Psoas muscle (tissue), 8 donors: ENCODE measurements around the gene ATOH8. TPM values are rescaled to one million over a fixed set of nuclear protein-coding genes. Genes with fewer than 3 reads are reported as not detected.
A peak's percentile ranks its signal among the peaks of the same experiment; 100 is the strongest.

Experiments
- ATAC-seq, 4 donors: fragments of 200-7000 bp; cut with Tn5 transposase; one replicate each; pipeline ENCODE4 v1.9.1; 2020; ENCODE audit warnings: moderate library complexity in 3 of 4, mild to moderate bottlenecking in 2 of 4
- DNase-seq, 2 donors: peaks; one replicate each; pipeline ENCODE4 v3.0.0-alpha.2; 2020
- H3K27ac ChIP-seq: fragments of 200-600 bp; one replicate; pipeline ENCODE4 v1.8.0; 2022
- H3K27me3 ChIP-seq, 3 donors: fragments of 200-600 bp in 1 of 3; one replicate each; pipeline versions ENCODE4 v1.6.1 to v1.8.0; 2013 to 2022; ENCODE audit warnings: low read length in 2 of 3, mild to moderate bottlenecking in 2 of 3, moderate library complexity in 1 of 3; ENCODE audit not compliant: insufficient read depth in 3 of 3
- H3K36me3 ChIP-seq, 2 donors: fragments of 200-600 bp in 1 of 2; one replicate each; pipeline versions ENCODE4 v1.6.1 to v1.8.0; 2013 to 2022; ENCODE audit warnings: low read depth in 1 of 2, mild to moderate bottlenecking in 1 of 2, moderate library complexity in 1 of 2; ENCODE audit not compliant: insufficient read depth in 1 of 2
- H3K4me1 ChIP-seq: fragments of 200-600 bp; one replicate; pipeline ENCODE4 v1.8.0; 2022
- H3K4me3 ChIP-seq: fragments of 200-600 bp; one replicate; pipeline ENCODE4 v1.8.0; 2022; ENCODE audit warnings: mild to moderate bottlenecking
- H3K9me3 ChIP-seq: fragments of 200-600 bp; one replicate; pipeline ENCODE4 v1.8.0; 2022
- WGBS, 3 donors: extraction: QIAGEN DNeasy Blood & Tissue Kit; methylation state at CpG; one replicate each; pipeline versions ENCODE4 v1.1.6 to v1.1.7; 2013; 5-methylcytosine and 5-hydroxymethylcytosine counted together
- intact Hi-C, 2 donors: fragments of 100-400 bp; cut with DNase I; formaldehyde crosslinking; loops; one replicate each; pipeline versions ENCODE4 v1.11.0 to v1.14.2; 2022
- polyA plus RNA-seq, 3 donors: library from polyadenylated mRNA; stranded (reverse); fragments of 200-250 nt; gene quantifications; one replicate each; pipeline ENCODE4 v1.2.3, GENCODE V29; 2013
- total RNA-seq, 4 donors: library from RNA; stranded (reverse); fragmentation: NEBNext Ultra II Directional in 2 of 4; extraction: Animal tissue kit (Norgen Biotek cat#: 25700) in 2 of 4; gene quantifications; one replicate each; pipeline versions ENCODE4 v1.2.1 to v1.2.4, GENCODE V29; 2021 to 2023
- TF ChIP-seq, protein P1 (sequence below): fragments of 200-600 bp; IDR thresholded peaks from one replicate; pipeline ENCODE4 v1.8.0; 2022; ENCODE audit warnings: antibody characterized with exemption
- donor health status: healthy with polysubstance abuse.
- donor health status: DM: no; HTN: no; CAD: no; lungs with moderate emphysema.
- donor health status: Bipolar disorder and iron deficiency.
- donor health status: healthy.
- donor health status: DM: yes; HTN: yes; CAD: no.
- donor health status: DM: no; HTN: no; CAD: no.
- donor health status: DM: no; HTN: no; CAD: no.
- donor health status: DM: yes; HTN: yes; CAD: no.

ATOH8 gene
- total and polyA plus RNA-seq, 7 donors = 22.0 to 82.1 (median 59.4) TPM

DNA sequence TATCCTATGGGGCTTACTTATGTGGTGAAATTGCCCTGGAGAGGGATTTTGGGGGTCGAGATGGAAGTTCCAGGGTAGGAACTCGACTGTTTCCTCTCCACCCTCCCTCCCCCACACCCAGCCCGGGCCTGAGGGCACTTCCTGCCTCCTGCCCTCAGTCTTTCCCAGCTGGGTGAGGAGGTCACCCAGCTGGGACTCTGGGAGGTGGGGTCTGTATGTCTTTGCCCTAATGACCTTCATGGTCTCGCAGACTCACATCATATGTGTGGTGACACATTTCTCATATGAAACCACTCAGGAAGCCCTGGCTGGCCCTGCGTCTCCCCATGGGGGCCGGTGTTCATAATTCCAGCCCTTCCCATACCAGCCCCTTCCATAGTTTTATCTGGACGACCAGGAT, 12.4 kb downstream of the ATOH8 start:
- Histone ChIP-seq H3K27me3 (no peaks in the 10 kb centered on the region), H3K9me3 (no peaks in the 10 kb centered on the region), H3K27ac (no peak overlapping the region), H3K36me3 (peaks cover 0 to 34% of the 10 kb centered on the region in 2 donors), H3K4me3 (no peak overlapping the region), H3K4me1 (peaks cover 44% of the 10 kb centered on the region)
- TF ChIP-seq, protein P1, sequence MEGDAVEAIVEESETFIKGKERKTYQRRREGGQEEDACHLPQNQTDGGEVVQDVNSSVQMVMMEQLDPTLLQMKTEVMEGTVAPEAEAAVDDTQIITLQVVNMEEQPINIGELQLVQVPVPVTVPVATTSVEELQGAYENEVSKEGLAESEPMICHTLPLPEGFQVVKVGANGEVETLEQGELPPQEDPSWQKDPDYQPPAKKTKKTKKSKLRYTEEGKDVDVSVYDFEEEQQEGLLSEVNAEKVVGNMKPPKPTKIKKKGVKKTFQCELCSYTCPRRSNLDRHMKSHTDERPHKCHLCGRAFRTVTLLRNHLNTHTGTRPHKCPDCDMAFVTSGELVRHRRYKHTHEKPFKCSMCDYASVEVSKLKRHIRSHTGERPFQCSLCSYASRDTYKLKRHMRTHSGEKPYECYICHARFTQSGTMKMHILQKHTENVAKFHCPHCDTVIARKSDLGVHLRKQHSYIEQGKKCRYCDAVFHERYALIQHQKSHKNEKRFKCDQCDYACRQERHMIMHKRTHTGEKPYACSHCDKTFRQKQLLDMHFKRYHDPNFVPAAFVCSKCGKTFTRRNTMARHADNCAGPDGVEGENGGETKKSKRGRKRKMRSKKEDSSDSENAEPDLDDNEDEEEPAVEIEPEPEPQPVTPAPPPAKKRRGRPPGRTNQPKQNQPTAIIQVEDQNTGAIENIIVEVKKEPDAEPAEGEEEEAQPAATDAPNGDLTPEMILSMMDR = no peak
- WGBS, 3 donors = 64 to 74% (median 74%) methylated on average over 7 of the region's 7 CpGs
- ATAC-seq (no peak), DNase-seq (no peak)
- intact Hi-C loops = no loop called here

DNA sequence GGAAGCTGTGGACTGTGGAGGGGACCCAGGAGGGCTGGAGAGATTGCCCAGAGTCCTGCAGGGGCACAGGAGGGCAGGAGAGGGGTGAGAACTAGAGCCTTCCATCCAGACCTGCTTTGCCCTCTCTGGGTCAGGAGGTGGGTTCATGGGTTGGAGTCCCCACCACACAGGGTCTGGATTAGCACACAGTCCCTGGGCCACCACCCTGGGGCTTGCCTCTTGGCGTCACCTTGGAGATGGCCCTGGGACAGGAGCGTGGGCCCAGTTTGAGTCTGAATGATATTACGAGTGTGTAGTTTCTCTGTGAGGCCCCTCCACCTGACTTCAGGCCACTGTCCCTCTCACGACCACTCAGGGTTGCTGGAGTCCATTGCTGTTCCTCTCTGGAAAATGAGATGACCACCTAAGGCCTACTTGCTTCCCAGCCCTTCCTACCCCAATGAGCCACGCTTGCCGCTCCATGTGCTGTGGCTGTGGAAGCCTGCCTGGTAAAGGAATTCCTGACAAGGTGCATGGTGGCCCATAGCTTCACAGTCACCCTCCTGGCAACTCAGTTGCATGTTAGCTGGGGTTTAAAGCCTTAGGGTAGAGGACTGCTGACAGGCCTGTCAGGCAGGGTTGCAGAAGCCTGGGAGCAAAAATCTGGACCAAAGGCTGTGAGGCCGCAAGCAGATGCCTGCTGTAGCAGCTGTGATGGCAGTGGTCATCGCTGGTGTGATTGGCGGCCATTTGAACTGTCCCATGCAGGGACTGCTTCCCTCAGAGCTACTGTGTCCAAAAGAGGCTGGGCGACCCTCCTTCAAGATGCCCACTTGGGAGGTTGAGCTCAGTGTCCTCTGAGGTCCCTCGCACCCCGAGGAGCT, 14.2 kb downstream of the ATOH8 start:
- Histone ChIP-seq H3K9me3 (no peaks in the 10 kb centered on the region), H3K4me3 (no peak overlapping the region), H3K4me1 (peaks cover 58% of the 10 kb centered on the region), H3K27me3 (no peaks in the 10 kb centered on the region), H3K36me3 (peaks cover 0 to 30% of the 10 kb centered on the region in 2 donors), H3K27ac (no peak overlapping the region)
- intact Hi-C loops = no loop called here
- TF ChIP-seq, protein P1 = no peak
- 69 to 74% (median 72%) methylated on average over 12 of the region's 12 CpGs for WGBS, 3 donors
- no peak for ATAC-seq
- no peak for DNase-seq

DNA sequence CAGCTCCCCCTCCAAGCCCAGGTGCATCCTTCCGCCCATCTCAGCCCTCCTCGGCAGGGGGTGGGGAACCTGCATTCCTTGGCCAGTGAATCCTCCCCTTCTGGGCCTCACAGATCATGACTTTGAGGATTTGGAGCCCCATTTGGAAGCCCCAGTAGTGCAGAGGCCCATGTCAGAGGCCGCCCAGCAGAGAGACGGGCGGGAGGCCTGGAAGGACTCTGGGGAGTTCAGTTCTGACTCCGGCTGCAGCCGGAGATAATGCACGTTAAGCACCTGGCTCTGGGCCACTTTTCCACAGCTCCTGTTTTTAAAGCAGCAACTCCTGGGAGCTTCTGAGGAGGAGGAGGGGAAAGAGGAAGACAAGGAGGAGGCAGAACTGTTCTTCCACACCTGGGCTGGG, 14.9 kb downstream of the ATOH8 start:
- H3K4me1 ChIP-seq = peaks cover 60% of the 10 kb centered on the region
- TF ChIP-seq, protein P1 = no peak
- H3K9me3 ChIP-seq = no peaks in the 10 kb centered on the region
- DNase-seq = peak in 1 of 2 donors; percentile 78
- H3K27ac ChIP-seq = no peak overlapping the region
- no peak for ATAC-seq
- intact Hi-C loops = no loop called here
- H3K27me3 ChIP-seq = no peaks in the 10 kb centered on the region
- peaks cover 0 to 25% of the 10 kb centered on the region in 2 donors for H3K36me3 ChIP-seq
- 21 to 32% (median 21%) methylated on average over 8 of the region's 8 CpGs for WGBS, 3 donors
- H3K4me3 ChIP-seq = no peak overlapping the region

DNA sequence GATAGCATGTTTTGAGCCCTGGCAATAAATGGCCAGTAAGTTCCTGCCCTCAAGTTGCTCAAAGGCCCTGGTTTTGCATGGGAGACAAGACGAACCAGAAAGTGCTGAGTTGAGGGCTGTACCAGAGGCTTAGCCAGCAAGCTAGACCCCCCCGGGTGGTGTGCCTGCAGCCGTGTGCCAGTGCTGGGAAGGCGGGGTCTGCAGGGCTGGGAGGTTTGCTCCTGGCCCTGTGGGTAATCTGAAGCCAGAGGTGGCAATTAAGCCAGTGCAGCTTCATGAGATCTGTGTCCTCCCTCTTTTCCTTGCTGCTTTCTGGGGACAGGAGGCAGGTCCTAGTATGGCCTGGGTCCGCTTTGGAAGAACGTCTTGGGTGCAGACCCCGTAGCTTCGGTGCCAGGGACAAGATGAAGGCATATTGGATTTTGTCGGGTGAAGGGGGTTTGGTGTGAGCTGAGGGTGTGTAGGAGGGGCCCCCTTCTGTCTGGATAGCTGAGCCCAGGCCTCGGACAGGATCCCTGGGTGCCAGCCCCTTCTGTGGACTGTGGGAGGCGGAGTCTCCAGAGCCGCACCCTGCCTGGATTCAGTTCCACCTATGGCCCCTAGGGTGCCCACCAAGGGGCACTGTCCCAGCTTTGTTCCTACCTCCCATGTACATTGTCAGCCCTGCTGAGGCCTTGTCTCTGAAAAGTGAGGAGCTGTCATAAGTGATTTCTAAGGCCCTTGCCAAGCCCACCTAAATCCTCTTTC, 15.6 kb downstream of the ATOH8 start:
- 67 to 83% (median 73%) methylated on average over 12 of the region's 12 CpGs for WGBS, 3 donors
- peaks cover 0 to 20% of the 10 kb centered on the region in 2 donors for H3K36me3 ChIP-seq

More for the DNA sequence above, 15.6 kb downstream of the ATOH8 start:
- Histone ChIP-seq H3K27ac (peak overlapping the region; percentile 8), H3K27me3 (no peaks in the 10 kb centered on the region), H3K4me1 (peaks cover 66% of the 10 kb centered on the region), H3K4me3 (no peak overlapping the region), H3K9me3 (no peaks in the 10 kb centered on the region)
- intact Hi-C loops = no loop called here
- ATAC-seq (no peak), DNase-seq (peak; percentile 31 to 50)
- TF ChIP-seq, protein P1 = peak; percentile 9
